Endothelial cell (in vitro differentiated cells): ENCODE data around the gene SCGB3A1. TPM values are rescaled to one million over a fixed set of nuclear protein-coding genes. Genes with fewer than 3 reads are reported as not detected.

ENCODE experiments used
- DNase-seq: peaks from one replicate; pipeline ENCODE4 v3.0.0; 2021; ENCODE audit warnings: low spot score
- H3K27ac Mint-ChIP-seq: one replicate; pipeline ENCODE4 v1.8.0; 2021; ENCODE audit warnings: mixed read lengths, inconsistent platforms; ENCODE audit not compliant: unreplicated experiment
- H3K27me3 Mint-ChIP-seq: one replicate; pipeline ENCODE4 v1.8.0; 2021; ENCODE audit warnings: mild to moderate bottlenecking, moderate library complexity, mixed read lengths, inconsistent platforms; ENCODE audit not compliant: unreplicated experiment
- H3K36me3 Mint-ChIP-seq: one replicate; pipeline ENCODE4 v1.8.0; 2021; ENCODE audit warnings: mild to moderate bottlenecking, low read depth, mixed read lengths, inconsistent platforms; ENCODE audit not compliant: unreplicated experiment
- H3K4me1 Mint-ChIP-seq: one replicate; pipeline ENCODE4 v1.8.0; 2021; ENCODE audit warnings: mild to moderate bottlenecking, mixed read lengths, inconsistent platforms; ENCODE audit not compliant: unreplicated experiment
- H3K4me3 Mint-ChIP-seq: one replicate; pipeline ENCODE4 v1.8.0; 2021; ENCODE audit warnings: mild to moderate bottlenecking, mixed read lengths, inconsistent platforms; ENCODE audit not compliant: unreplicated experiment
- H3K9me3 Mint-ChIP-seq: one replicate; pipeline ENCODE4 v1.8.0; 2021; ENCODE audit warnings: mixed read lengths, inconsistent platforms; ENCODE audit not compliant: unreplicated experiment
- CTCF ChIP-seq: fragments of 200-600 bp; sonication (generic); IDR thresholded peaks from one replicate; pipeline ENCODE4 v1.5.0; 2021; ENCODE audit warnings: antibody characterized with exemption; ENCODE audit not compliant: unreplicated experiment
- total RNA-seq: library from RNA; stranded (reverse); fragmentation: NEBNext Ultra II Directional; extraction: Animal tissue kit (Norgen Biotek cat#: 25700); gene quantifications from one replicate; pipeline ENCODE4 v1.2.1, GENCODE V29; 2021; ENCODE audit not compliant: unreplicated experiment

SCGB3A1 gene
- total RNA-seq, 1 donor from 2014 or later = 5.4 TPM

GRCh38 chr5:180622910-180623309 lies 31.6 kb upstream of the SCGB3A1 start:
- no peak for DNase-seq
- Mint-ChIP-seq H3K4me3 (peak overlapping the region; percentile 74), H3K27me3 (peaks cover 39% of the 10 kb centered on the region), H3K27ac (peak overlapping the region; percentile 77), H3K4me1 (peaks cover 34% of the 10 kb centered on the region), H3K36me3 (peaks cover 53% of the 10 kb centered on the region), H3K9me3 (no peaks in the 10 kb centered on the region)
- no peak for TF ChIP-seq CTCF

- Mint-ChIP-seq H3K4me1 (peaks cover 34% of the 10 kb centered on the region), H3K27ac (no peak overlapping the region), H3K27me3 (peaks cover 40% of the 10 kb centered on the region), H3K4me3 (no peak overlapping the region), H3K9me3 (no peaks in the 10 kb centered on the region), H3K36me3 (peaks cover 43% of the 10 kb centered on the region)
- no peak for DNase-seq
- TF ChIP-seq CTCF = no peak
Observed at GRCh38 chr5:180621311-180621710, 30.0 kb upstream of the SCGB3A1 start.

- Mint-ChIP-seq H3K27me3 (peaks cover 40% of the 10 kb centered on the region), H3K4me1 (peaks cover 33% of the 10 kb centered on the region), H3K4me3 (peak overlapping the region; percentile 62), H3K36me3 (peaks cover 43% of the 10 kb centered on the region), H3K27ac (peak overlapping the region; percentile 48), H3K9me3 (no peaks in the 10 kb centered on the region)
- DNase-seq = no peak
- no peak for TF ChIP-seq CTCF
Observed at GRCh38 chr5:180620014-180620413, 28.7 kb upstream of the SCGB3A1 start.

GRCh38 chr5:180619563-180619915 lies 28.2 kb upstream of the SCGB3A1 start:
- H3K36me3 Mint-ChIP-seq = peaks cover 44% of the 10 kb centered on the region

More at GRCh38 chr5:180619563-180619915, 28.2 kb upstream of the SCGB3A1 start:
- Mint-ChIP-seq H3K9me3 (no peaks in the 10 kb centered on the region), H3K27ac (no peak overlapping the region), H3K4me1 (peaks cover 32% of the 10 kb centered on the region), H3K4me3 (no peak overlapping the region), H3K27me3 (peaks cover 39% of the 10 kb centered on the region)
- TF ChIP-seq CTCF = no peak
- DNase-seq = no peak
